ENCODE data around the gene UQCRC2. TPM values are rescaled to one million over a fixed set of nuclear protein-coding genes. Genes with fewer than 3 reads are reported as not detected.

Gene UQCRC2
- total and polyA plus RNA-seq, 8 donors, result 124 to 702 (median 164) TPM

DNA sequence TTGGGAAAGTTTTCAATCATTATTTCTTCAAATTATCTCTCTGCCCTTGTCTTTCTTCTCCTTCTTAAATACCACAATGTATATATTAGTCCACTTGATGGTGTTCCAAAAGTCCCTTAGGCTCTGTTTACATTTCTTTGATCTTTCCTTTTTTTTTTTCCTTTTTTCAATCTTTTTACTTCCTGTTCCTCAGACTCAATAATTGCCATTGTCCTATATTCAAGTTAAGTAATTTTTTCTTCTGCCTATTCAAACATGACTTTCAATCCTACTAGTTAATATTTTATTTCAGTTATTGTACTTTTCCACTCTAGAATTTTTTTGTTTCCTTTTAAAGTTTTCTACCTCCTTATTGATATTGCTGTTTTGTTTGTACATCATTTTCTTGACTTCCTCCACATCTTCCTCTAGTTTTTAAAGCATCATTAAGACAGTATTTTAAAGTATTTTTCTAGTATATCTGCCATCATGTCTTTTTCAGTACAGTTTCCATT lies 15.8 kb upstream of the UQCRC2 start:
- intact Hi-C loops (cut with DNase I; ENCODE audit: low total_unique reads), result no loop called here
- Histone ChIP-seq H3K27ac (peak overlapping the region in 4 of 5 donors; percentile 29 to 59 (median 41)), H3K4me3 (no peak overlapping the region), H3K27me3 (no peaks in the 10 kb centered on the region), H3K9me3 (no peaks in the 10 kb centered on the region), H3K36me3 (no peaks in the 10 kb centered on the region), H3K4me1 (peaks cover 0 to 17% (median 11%) of the 10 kb centered on the region in 4 donors)
- peak in 1 of 2 donors; percentile 29 for DNase-seq
- TF ChIP-seq EP300 (IDR thresholded peaks at IDR 0.05) (no peak), POLR2A (IDR thresholded peaks at IDR 0.05) (no peak), POLR2AphosphoS5 (IDR thresholded peaks at IDR 0.05) (no peak), CTCF (IDR thresholded peaks at IDR 0.05) (no peak)

GRCh38 chr16:21940570-21940969 lies 12.6 kb upstream of the UQCRC2 start:
- no peak for DNase-seq
- WGBS, 5 donors, result 85 to 97% (median 93%) methylated on average over 1 of the region's 1 CpG
- intact Hi-C loops (cut with DNase I; ENCODE audit: low total_unique reads), result no loop called here
- no peaks in the 10 kb centered on the region for H3K36me3 ChIP-seq
- H3K27me3 ChIP-seq, result no peaks in the 10 kb centered on the region
- H3K4me1 ChIP-seq, result peaks cover 0 to 8% (median 3%) of the 10 kb centered on the region in 4 donors
- H3K9me3 ChIP-seq, result no peaks in the 10 kb centered on the region
- H3K27ac ChIP-seq, result no peak overlapping the region
- no peak for TF ChIP-seq POLR2A (IDR thresholded peaks at IDR 0.05)
- TF ChIP-seq EP300 (IDR thresholded peaks at IDR 0.05), result no peak
- no peak for TF ChIP-seq CTCF (IDR thresholded peaks at IDR 0.05)
- no peak for TF ChIP-seq POLR2AphosphoS5 (IDR thresholded peaks at IDR 0.05)
- H3K4me3 ChIP-seq, result no peak overlapping the region

DNA sequence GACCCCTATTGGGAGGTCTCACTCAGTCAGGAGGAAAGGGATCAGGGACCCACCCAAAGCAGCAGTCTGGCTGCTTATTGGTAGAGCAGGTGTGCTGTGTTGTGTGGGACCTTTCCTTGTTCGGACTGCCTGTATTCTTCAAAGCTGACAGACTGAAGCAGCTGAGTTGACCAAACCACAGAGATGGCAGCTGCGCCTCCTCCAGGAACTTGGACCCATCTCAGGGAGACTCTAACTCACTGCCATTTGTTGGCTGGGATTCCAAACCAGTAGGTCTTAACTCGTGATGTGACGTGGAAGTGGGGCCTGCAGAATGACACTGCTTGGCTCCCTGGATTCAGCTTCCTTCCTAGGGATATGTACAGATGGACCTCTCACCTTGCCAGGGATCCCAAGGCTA lies 9.6 kb upstream of the UQCRC2 start:
- DNase-seq, result no peak
- H3K36me3 ChIP-seq, result no peaks in the 10 kb centered on the region
- no peak overlapping the region for H3K4me3 ChIP-seq
- H3K9me3 ChIP-seq, result no peaks in the 10 kb centered on the region
- WGBS, 5 donors, result 89 to 100% (median 96%) methylated on average over 4 of the region's 4 CpGs
- intact Hi-C loops (cut with DNase I; ENCODE audit: low total_unique reads), result no loop called here
- no peak overlapping the region for H3K27ac ChIP-seq
- TF ChIP-seq EP300 (IDR thresholded peaks at IDR 0.05) (no peak), POLR2AphosphoS5 (IDR thresholded peaks at IDR 0.05) (no peak), POLR2A (IDR thresholded peaks at IDR 0.05) (no peak), CTCF (IDR thresholded peaks at IDR 0.05) (no peak)
- H3K4me1 ChIP-seq, result peaks cover 0 to 7% (median 0%) of the 10 kb centered on the region in 4 donors
- no peaks in the 10 kb centered on the region for H3K27me3 ChIP-seq

GRCh38 chr16:21946889-21947635 lies 6.1 kb upstream of the UQCRC2 start:
- H3K36me3 ChIP-seq, result no peaks in the 10 kb centered on the region
- H3K27me3 ChIP-seq, result no peaks in the 10 kb centered on the region
- no peak overlapping the region for H3K4me3 ChIP-seq
- intact Hi-C loops (cut with DNase I; ENCODE audit: low total_unique reads), result no loop called here
- DNase-seq, result peak in 1 of 2 donors; percentile 53
- peaks cover 13 to 32% (median 25%) of the 10 kb centered on the region in 4 donors for H3K4me1 ChIP-seq
- H3K9me3 ChIP-seq, result no peaks in the 10 kb centered on the region
- H3K27ac ChIP-seq, result no peak overlapping the region
- no peak for TF ChIP-seq CTCF (IDR thresholded peaks at IDR 0.05)
- no peak for TF ChIP-seq POLR2AphosphoS5 (IDR thresholded peaks at IDR 0.05)
- no peak for TF ChIP-seq POLR2A (IDR thresholded peaks at IDR 0.05)
- TF ChIP-seq EP300 (IDR thresholded peaks at IDR 0.05), result no peak
- WGBS, 5 donors, result 46 to 68% (median 57%) methylated on average over 9 of the region's 9 CpGs

Measured in stomach (tissue), 9 donors.